PC-3 (cell line): Measurements from ENCODE around the gene EFNA5.

Source experiments
- CTCF ChIP-seq: fragments of 300-600 bp; sonication (generic); conservative IDR thresholded peaks from 2 replicates; pipeline ENCODE4 v1.5.1; 2017; ENCODE audit warnings: antibody characterized with exemption, low read depth, mild to moderate bottlenecking, low read length
- EZH2 ChIP-seq: fragments of 300-600 bp; sonication (generic); IDR thresholded peaks from one replicate; pipeline ENCODE4 v1.6.1; 2017; ENCODE audit warnings: antibody characterized with exemption, mild to moderate bottlenecking, low read length; ENCODE audit not compliant: unreplicated experiment

- TF ChIP-seq CTCF (no peak), EZH2 (no peak)
These were observed 209.9 kb downstream of the EFNA5 start for GRCh38 chr5:107460789-107461188.
